CD4-positive, alpha-beta T cell treated with Interleukin-6 at 100 ng/mL for 8 hours (primary cell): ENCODE measurements around the gene APOA1.
A peak's percentile ranks its signal among the peaks of the same experiment; 100 is the strongest.
"Not testable (repeated sequence)": the region's sequence is repeated elsewhere in the genome, so short reads cannot be mapped to it uniquely, and the experiment has no call there.

Experiments used
- DNase-seq: peaks from one replicate; pipeline ENCODE4 v3.0.0-alpha.2; 2020; ENCODE audit warnings: mixed read lengths, low spot score

Gene APOA1

GRCh38 chr11:116813781-116814471, 23.5 kb downstream of the APOA1 start:
- DNase-seq: no peak

GRCh38 chr11:116813170-116813569, 24.3 kb downstream of the APOA1 start:
- no peak for DNase-seq

GRCh38 chr11:116812109-116812508, 25.3 kb downstream of the APOA1 start:
- DNase-seq: no peak

GRCh38 chr11:116811194-116811593, 26.2 kb downstream of the APOA1 start:
- DNase-seq: no peak

GRCh38 chr11:116808262-116809175, 28.9 kb downstream of the APOA1 start:
- no peak for DNase-seq

GRCh38 chr11:116807601-116808261, 29.7 kb downstream of the APOA1 start:
- no peak for DNase-seq

GRCh38 chr11:116804001-116804400, 33.4 kb downstream of the APOA1 start:
- DNase-seq: no peak

GRCh38 chr11:116801662-116802061, 35.8 kb downstream of the APOA1 start:
- DNase-seq: not testable (repeated sequence)

- no peak for DNase-seq
Measured at GRCh38 chr11:116800610-116801009, 36.8 kb downstream of the APOA1 start.

GRCh38 chr11:116798368-116798767, 39.1 kb downstream of the APOA1 start:
- DNase-seq: no peak

- no peak for DNase-seq
Measured at GRCh38 chr11:116797816-116798215, 39.6 kb downstream of the APOA1 start.

GRCh38 chr11:116796548-116796947, 40.9 kb downstream of the APOA1 start:
- no peak for DNase-seq

GRCh38 chr11:116794851-116795250, 42.6 kb downstream of the APOA1 start:
- DNase-seq: no peak

- no peak for DNase-seq
Measured at GRCh38 chr11:116793772-116794097, 43.7 kb downstream of the APOA1 start.

GRCh38 chr11:116792869-116793771, 44.3 kb downstream of the APOA1 start:
- DNase-seq: no peak

GRCh38 chr11:116792144-116792868, 45.1 kb downstream of the APOA1 start:
- no peak for DNase-seq

GRCh38 chr11:116791813-116792143, 45.6 kb downstream of the APOA1 start, which contains the start of gene APOA5:
Gene APOA5, minus strand, starts transcription at chr11:116791879. Its CDS starts 19 bp downstream, at chr11:116791860.
- DNase-seq: no peak

GRCh38 chr11:116791002-116791812, 46.2 kb downstream of the APOA1 start:
- DNase-seq: peak; percentile 70

GRCh38 chr11:116790167-116791001, 47.0 kb downstream of the APOA1 start:
- DNase-seq: no peak
